ENCODE data around the gene RHBDF1. TPM values are rescaled to one million over a fixed set of nuclear protein-coding genes. Genes with fewer than 3 reads are reported as not detected.

RHBDF1 gene
- total RNA-seq, 2 experiments from 2014 or later = 0.61 TPM; not detected in 1

- H3K27me3 Mint-ChIP-seq = no peaks in the 10 kb centered on the region
- peaks cover 14% of the 10 kb centered on the region for H3K36me3 Mint-ChIP-seq (ENCODE audit: low read depth)
- DNase-seq = peak; percentile 95
- H3K4me3 Mint-ChIP-seq = no peak overlapping the region
- POLR2A ChIA-PET = interaction anchor here (0.8 to 2.0 kb wide), 5 partner anchors 12 to 31 kb away, joined by 3 to 12 read pairs (median 7); partner anchors contain the start of genes MPG and RHBDF1
- CTCF ChIA-PET = interaction anchor here (0.5 to 12.6 kb wide), 33 partner anchors 10 to 270 kb away, joined by 3 to 458 read pairs (median 5); partner anchors contain the start of genes MPG, POLR3K, RHBDF1 and SNRNP25
- H3K27ac Mint-ChIP-seq = no peak overlapping the region
- peak; percentile 99 for ATAC-seq
- TF ChIP-seq CTCF (IDR thresholded peaks at IDR 0.05) = peak; percentile 99
- H3K4me1 Mint-ChIP-seq (ENCODE audit: low read depth) = peaks cover 6% of the 10 kb centered on the region
- H3K9me3 Mint-ChIP-seq = no peaks in the 10 kb centered on the region
- intact Hi-C loops (cut with micrococcal nuclease) = loop anchor here (1.0 kb wide), 1 partner anchor 32 kb away; no protein-coding TSS in a partner anchor
These were observed 24.5 kb upstream of the RHBDF1 start for GRCh38 chr16:96935-97381.

GRCh38 chr16:94918-95265, 22.5 kb upstream of the RHBDF1 start:
- POLR2A ChIA-PET = interaction anchor here (0.7 to 2.0 kb wide), 3 partner anchors 17 to 29 kb away, joined by 3 to 12 read pairs (median 10); partner anchors contain the start of gene MPG
- Mint-ChIP-seq H3K4me1 (ENCODE audit: low read depth) (peaks cover 6% of the 10 kb centered on the region), H3K27me3 (no peaks in the 10 kb centered on the region), H3K36me3 (ENCODE audit: low read depth) (peaks cover 14% of the 10 kb centered on the region), H3K27ac (no peak overlapping the region), H3K4me3 (no peak overlapping the region), H3K9me3 (no peaks in the 10 kb centered on the region)
- CTCF ChIA-PET = interaction anchor here (4.5 to 12.6 kb wide), 3 partner anchors 10 to 25 kb away, joined by 55 to 458 read pairs (median 73); partner anchors contain the start of genes MPG and RHBDF1
- DNase-seq (no peak), ATAC-seq (no peak)
- no peak for TF ChIP-seq CTCF (IDR thresholded peaks at IDR 0.05)
- intact Hi-C loops (cut with micrococcal nuclease) = no loop called here

GRCh38 chr16:92431-93339, 20.3 kb upstream of the RHBDF1 start:
- Mint-ChIP-seq H3K9me3 (no peaks in the 10 kb centered on the region), H3K27me3 (no peaks in the 10 kb centered on the region), H3K27ac (no peak overlapping the region), H3K36me3 (ENCODE audit: low read depth) (peaks cover 12% of the 10 kb centered on the region), H3K4me1 (ENCODE audit: low read depth) (peaks cover 5% of the 10 kb centered on the region), H3K4me3 (no peak overlapping the region)
- ChIA-PET CTCF (interaction anchor here (12.6 kb wide), 1 partner anchor 23 kb away, joined by 458 read pairs; the partner anchor contains the start of genes MPG and RHBDF1), POLR2A (interaction anchor here (1.5 kb wide), 1 partner anchor 26 kb away, joined by 4 read pairs; no protein-coding TSS in a partner anchor)
- intact Hi-C loops (cut with micrococcal nuclease) = no loop called here
- ATAC-seq (no peak), DNase-seq (no peak)
- no peak for TF ChIP-seq CTCF (IDR thresholded peaks at IDR 0.05)

- Mint-ChIP-seq H3K27me3 (no peaks in the 10 kb centered on the region), H3K9me3 (no peaks in the 10 kb centered on the region), H3K4me1 (ENCODE audit: low read depth) (no peaks in the 10 kb centered on the region), H3K4me3 (no peak overlapping the region), H3K27ac (no peak overlapping the region), H3K36me3 (ENCODE audit: low read depth) (peaks cover 15% of the 10 kb centered on the region)
- ATAC-seq (no peak), DNase-seq (no peak)
- CTCF ChIA-PET = interaction anchor here (0.9 to 12.6 kb wide), 3 partner anchors 15 to 90 kb away, joined by 3 to 458 read pairs (median 6); partner anchors contain the start of genes MPG and RHBDF1
- TF ChIP-seq CTCF (IDR thresholded peaks at IDR 0.05) = no peak
- POLR2A ChIA-PET = interaction anchor here (0.8 to 1.5 kb wide), 4 partner anchors 9 to 53 kb away, joined by 3 to 4 read pairs (median 4); no protein-coding TSS in a partner anchor
- intact Hi-C loops (cut with micrococcal nuclease) = no loop called here
These were observed 19.1 kb upstream of the RHBDF1 start for GRCh38 chr16:91484-91883.
